ENCODE results near the gene RNF125. TPM values are rescaled to one million over a fixed set of nuclear protein-coding genes. Genes with fewer than 3 reads are reported as not detected.

Gene RNF125
- total RNA-seq, 1 experiment from 2014 or later = 0.61 TPM

GRCh38 chr18:32114293-32114942, 95.8 kb downstream of the RNF125 start:
- CTCF ChIA-PET = no interaction called here
- Mint-ChIP-seq H3K36me3 (ENCODE audit: insufficient read depth, unreplicated experiment) (peaks cover 13% of the 10 kb centered on the region), H3K9me3 (ENCODE audit: unreplicated experiment) (no peaks in the 10 kb centered on the region), H3K27ac (ENCODE audit: unreplicated experiment) (no peak overlapping the region), H3K4me1 (ENCODE audit: low read depth, unreplicated experiment) (no peaks in the 10 kb centered on the region), H3K27me3 (ENCODE audit: insufficient read depth, unreplicated experiment) (no peaks in the 10 kb centered on the region), H3K4me3 (ENCODE audit: unreplicated experiment) (no peak overlapping the region)
- H3K4me1 ChIP-seq = no peaks in the 10 kb centered on the region
- POLR2A ChIA-PET = no interaction called here
- DNase-seq = no peak
- no peaks in the 10 kb centered on the region for H3K36me3 ChIP-seq (ENCODE audit: control insufficient read depth, insufficient read depth, low read length)
- no TSS peak for BruUV-seq (replicated peaks)
- no peaks in the 10 kb centered on the region for H3K27me3 ChIP-seq (replicated peaks; ENCODE audit: control insufficient read depth, insufficient read depth, low read length)
- H3K9me3 ChIP-seq = no peaks in the 10 kb centered on the region
- TF ChIP-seq CTCF (IDR thresholded peaks at IDR 0.05; ENCODE audit: insufficient read depth in 1 of 2, low read depth in 1 of 2, low read length in 1 of 2, severe bottlenecking in 1 of 2, unreplicated experiment in 1 of 2) = no peak
- H3K4me3 ChIP-seq (ENCODE audit: low read depth, low read length) = no peak overlapping the region
- intact Hi-C loops (cut with micrococcal nuclease; ENCODE audit: unreplicated experiment) = no loop called here

GRCh38 chr18:32122039-32122438, 103.4 kb downstream of the RNF125 start:
- no peaks in the 10 kb centered on the region for H3K27me3 ChIP-seq (replicated peaks; ENCODE audit: control insufficient read depth, insufficient read depth, low read length)
- peaks cover 9% of the 10 kb centered on the region for H3K36me3 Mint-ChIP-seq (ENCODE audit: insufficient read depth, unreplicated experiment)
- no peak overlapping the region for H3K4me3 Mint-ChIP-seq (ENCODE audit: unreplicated experiment)
- no peaks in the 10 kb centered on the region for H3K27me3 Mint-ChIP-seq (ENCODE audit: insufficient read depth, unreplicated experiment)
- no peaks in the 10 kb centered on the region for H3K36me3 ChIP-seq (ENCODE audit: control insufficient read depth, insufficient read depth, low read length)
- POLR2A ChIA-PET = no interaction called here
- no peaks in the 10 kb centered on the region for H3K9me3 Mint-ChIP-seq (ENCODE audit: unreplicated experiment)
- no peaks in the 10 kb centered on the region for H3K9me3 ChIP-seq
- BruUV-seq (replicated peaks) = no TSS peak
- no peaks in the 10 kb centered on the region for H3K4me1 ChIP-seq
- CTCF ChIA-PET = no interaction called here
- TF ChIP-seq CTCF (IDR thresholded peaks at IDR 0.05; ENCODE audit: insufficient read depth in 1 of 2, low read depth in 1 of 2, low read length in 1 of 2, severe bottlenecking in 1 of 2, unreplicated experiment in 1 of 2) = no peak
- H3K4me1 Mint-ChIP-seq (ENCODE audit: low read depth, unreplicated experiment) = no peaks in the 10 kb centered on the region
- DNase-seq = peak in 1 of 2 experiments; percentile 2
- intact Hi-C loops (cut with micrococcal nuclease; ENCODE audit: unreplicated experiment) = no loop called here
- H3K27ac Mint-ChIP-seq (ENCODE audit: unreplicated experiment) = no peak overlapping the region
- H3K4me3 ChIP-seq (ENCODE audit: low read depth, low read length) = no peak overlapping the region

Other genes starting within 250 kb of the RNF125 start
- gene TRAPPC8, start 75.7 kb upstream of the RNF125 start, total RNA-seq (2022) = 19.8 and 21.1 TPM in 2 replicates
- 24.3 and 26.4 TPM in 2 replicates for gene RNF138, start 73.0 kb downstream of the RNF125 start, total RNA-seq (2022)
- gene MEP1B, start 171.2 kb downstream of the RNF125 start, total RNA-seq (2022) = not detected in 2 replicates